CD1c-positive myeloid dendritic cell (primary cell): ENCODE results near the gene PAIP2.

Source experiments
- DNase-seq: peaks from one replicate; pipeline ENCODE4 v3.0.0-alpha.2; 2016; ENCODE audit errors: extremely low spot score

Gene PAIP2

GRCh38 chr5:139410121-139410992 is 68.7 kb downstream of the PAIP2 start:
- DNase-seq: no peak

- DNase-seq: no peak
Observed at GRCh38 chr5:139410993-139411828, 69.6 kb downstream of the PAIP2 start.

- DNase-seq: no peak
Observed at GRCh38 chr5:139413153-139413552, 71.5 kb downstream of the PAIP2 start.

GRCh38 chr5:139413963-139414362 is 72.3 kb downstream of the PAIP2 start:
- DNase-seq: no peak

- no peak for DNase-seq
Observed at GRCh38 chr5:139414581-139415130, 73.0 kb downstream of the PAIP2 start.

GRCh38 chr5:139415221-139415861 is 73.7 kb downstream of the PAIP2 start:
- DNase-seq: no peak

- DNase-seq: no peak
Observed at GRCh38 chr5:139415869-139416268, 74.2 kb downstream of the PAIP2 start.

- DNase-seq: no peak
Observed at GRCh38 chr5:139416651-139417050, 75.0 kb downstream of the PAIP2 start.

- DNase-seq: no peak
Observed at GRCh38 chr5:139417214-139417613, 75.6 kb downstream of the PAIP2 start.

GRCh38 chr5:139418793-139419192 is 77.1 kb downstream of the PAIP2 start:
- no peak for DNase-seq
